Measurements from ENCODE around the gene MAP3K20. TPM values are rescaled to one million over a fixed set of nuclear protein-coding genes. Genes with fewer than 3 reads are reported as not detected.

Gene MAP3K20
- total and polyA plus RNA-seq, 2 of the 8 experiments (the other 6 are each of a cell fraction or from before 2014, with no cell fraction given), result 3.1 to 11.1 TPM

DNA sequence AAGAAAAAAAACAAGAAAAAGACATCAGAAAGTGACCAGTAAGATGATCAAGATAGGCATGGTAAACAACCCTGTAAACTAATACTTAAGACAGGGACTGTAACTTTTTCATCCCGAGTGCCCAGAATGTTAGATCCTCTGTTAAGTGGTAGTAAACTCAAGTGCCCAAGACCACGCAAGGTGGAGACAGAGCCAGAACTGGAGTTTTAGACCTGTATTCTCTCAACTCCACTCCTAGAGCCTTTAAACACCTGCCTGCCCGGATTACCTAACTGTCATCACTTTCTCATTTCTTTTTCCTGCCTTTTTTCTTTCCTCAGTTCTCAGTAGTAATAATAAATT lies 203.9 kb downstream of the MAP3K20 start:
- no peak overlapping the region for H2AFZ ChIP-seq (ENCODE audit: low read length)
- WGBS, 2 experiments (ENCODE audit: extremely low coverage in 1 of 2, insufficient coverage in 1 of 2, insufficient read length in 1 of 2, insufficient replicate concordance in 2 of 2, low coverage in 1 of 2, low lambda C conversion rate in 2 of 2, missing lambda C conversion rate in 1 of 2), result 94% methylated on average over 3 of the region's 3 CpGs; no CpG with 5 or more reads in 1 of the 2 experiments

More for the DNA sequence above, 203.9 kb downstream of the MAP3K20 start:
- H3K4ac ChIP-seq (replicated peaks; ENCODE audit: insufficient read length, low read depth, low read length), result no peak overlapping the region
- H3K27me3 ChIP-seq (replicated peaks in 1 of 4; ENCODE audit: control insufficient read depth in 3 of 4, extremely low read depth in 1 of 4, insufficient read depth in 3 of 4, low read length in 3 of 4), result no peaks in the 10 kb centered on the region
- no peaks in the 10 kb centered on the region for H4K20me1 ChIP-seq (replicated peaks in 1 of 2; ENCODE audit: control insufficient read depth in 1 of 2, insufficient read depth in 2 of 2, low read length in 2 of 2)
- FAIRE-seq, result no peak
- no peaks in the 10 kb centered on the region for H3K36me3 ChIP-seq (ENCODE audit: control insufficient read depth in 2 of 4, insufficient read depth in 4 of 4, low read length in 3 of 4)
- no peak overlapping the region for H2BK120ac ChIP-seq (replicated peaks; ENCODE audit: low read depth, low read length)
- no peaks in the 10 kb centered on the region for H3K79me2 ChIP-seq (ENCODE audit: control insufficient read depth in 1 of 2, insufficient read depth in 2 of 2, low read length in 2 of 2)
- no peak overlapping the region for H2BK5ac ChIP-seq (ENCODE audit: low read depth, low read length)
- no peaks in the 10 kb centered on the region for H3K4me1 ChIP-seq (replicated peaks in 1 of 4; ENCODE audit: control insufficient read depth in 3 of 4, insufficient read depth in 4 of 4, low read length in 3 of 4)
- no peak overlapping the region for H4K8ac ChIP-seq (ENCODE audit: extremely low read depth, insufficient read depth, low read length)
- no peak overlapping the region for H2BK15ac ChIP-seq (ENCODE audit: low read length)
- POLR2A ChIA-PET (ENCODE audit: partially characterized antibody), result no interaction called here
- peaks cover 6 to 10% of the 10 kb centered on the region in 2 experiments; a peak in 3 of 4 replicates for H3K9me3 ChIP-seq (ENCODE audit: insufficient read depth in 2 of 2, low read depth in 1 of 2, low read length in 1 of 2)
- H2AK5ac ChIP-seq (ENCODE audit: low read depth, low read length), result no peak overlapping the region
- no peak overlapping the region for H3K9ac ChIP-seq (replicated peaks in 1 of 4; ENCODE audit: extremely low read depth in 1 of 4, low read depth in 3 of 4, low read length in 3 of 4)
- H3K27ac ChIP-seq (ENCODE audit: low read depth, low read length), result no peak overlapping the region
- no peak overlapping the region for H3K4me3 ChIP-seq (ENCODE audit: extremely low read depth in 1 of 4, insufficient read depth in 2 of 4, low read depth in 3 of 4, low read length in 4 of 4)
- H2BK20ac ChIP-seq (ENCODE audit: low read length), result no peak overlapping the region
- H3K56ac ChIP-seq (replicated peaks; ENCODE audit: insufficient read length, low read depth, low read length), result no peak overlapping the region
- H3K23me2 ChIP-seq (ENCODE audit: low read depth, low read length), result no peaks in the 10 kb centered on the region
- no peak overlapping the region for H4K91ac ChIP-seq (replicated peaks; ENCODE audit: insufficient read length, low read length)
- TF ChIP-seq CBX5 (IDR thresholded peaks at IDR 0.05; ENCODE audit: low read depth, low read length) (no peak), HDAC2 (IDR thresholded peaks at IDR 0.05; ENCODE audit: borderline replicate concordance in 1 of 2, low read depth in 2 of 2, low read length in 2 of 2) (no peak), SP1 (IDR thresholded peaks at IDR 0.05; ENCODE audit: low read depth, low read length) (no peak), FOSL1 (IDR thresholded peaks at IDR 0.05; ENCODE audit: insufficient read depth, low read depth, low read length) (no peak), SIN3A (conservative IDR thresholded peaks at IDR 0.05 in 1 of 2, IDR thresholded peaks at IDR 0.05 in 1 of 2; ENCODE audit: low read depth in 1 of 2, low read length in 2 of 2) (no peak), BACH1 (IDR thresholded peaks at IDR 0.05; ENCODE audit: low read length) (no peak), TAF1 (IDR thresholded peaks at IDR 0.05; ENCODE audit: low read depth, low read length) (no peak), POLR2AphosphoS5 (IDR thresholded peaks at IDR 0.05; ENCODE audit: low read depth, low read length) (no peak), CEBPB (IDR thresholded peaks at IDR 0.05; ENCODE audit: low read depth, low read length) (no peak), RXRA (IDR thresholded peaks at IDR 0.05; ENCODE audit: insufficient read depth, low read depth, low read length) (no peak), NANOG (IDR thresholded peaks at IDR 0.05; ENCODE audit: insufficient read depth, low read depth, low read length, poor library complexity, severe bottlenecking) (no peak), MAX (IDR thresholded peaks at IDR 0.05) (no peak), CHD1 (IDR thresholded peaks at IDR 0.05; ENCODE audit: low read depth, low read length) (no peak), HDAC6 (IDR thresholded peaks at IDR 0.05; ENCODE audit: low read depth, low read length) (no peak), SIRT6 (IDR thresholded peaks at IDR 0.05; ENCODE audit: low read length) (no peak)
- H3K23ac ChIP-seq (ENCODE audit: insufficient read length), result no peak overlapping the region
- no peak overlapping the region for H3K14ac ChIP-seq (ENCODE audit: insufficient read length)
- H3K79me1 ChIP-seq (ENCODE audit: low read depth, low read length), result no peaks in the 10 kb centered on the region
- DNase-seq (ENCODE audit: low read depth in 1 of 2, low spot score in 2 of 2), result no peak
- H2BK12ac ChIP-seq (ENCODE audit: low read depth, low read length), result no peak overlapping the region
- H3K18ac ChIP-seq (ENCODE audit: extremely low read depth, low read length), result no peak overlapping the region
- CTCF ChIA-PET (ENCODE audit: partially characterized antibody), result no interaction called here
- no peak overlapping the region for H4K5ac ChIP-seq (ENCODE audit: insufficient read length, low read depth, low read length)
- H3K4me2 ChIP-seq (ENCODE audit: insufficient read depth in 1 of 2, low read depth in 2 of 2, low read length in 2 of 2), result no peak overlapping the region

Data from H1 (cell line).